ENCODE data around the gene CNTNAP2. TPM values are rescaled to one million over a fixed set of nuclear protein-coding genes. Genes with fewer than 3 reads are reported as not detected.
"Not testable (repeated sequence)": the region's sequence is repeated elsewhere in the genome, so short reads cannot be mapped to it uniquely, and the experiment has no call there.

Gene CNTNAP2
- polyA plus RNA-seq, 4 donors, result 0.54 to 10.1 (median 2.6) TPM

- no peak overlapping the region for H3K27ac ChIP-seq (ENCODE audit: low read depth in 1 of 3, low read length in 2 of 3)
- no peak overlapping the region for H3K4me3 ChIP-seq (ENCODE audit: low read depth in 1 of 3, low read length in 3 of 3)
- FAIRE-seq (no peak), DNase-seq (peak in 1 of 2 donors; percentile 80)
- H3K4me1 ChIP-seq (ENCODE audit: control insufficient read depth in 3 of 3, insufficient read depth in 2 of 3, low read depth in 1 of 3, low read length in 2 of 3), result peaks cover 3 to 10% (median 5%) of the 10 kb centered on the region in 3 donors
- 28 to 68% (median 48%) methylated on average over 6 of the region's 6 CpGs for WGBS, 3 donors
- no peaks in the 10 kb centered on the region for H3K36me3 ChIP-seq (ENCODE audit: control insufficient read depth in 3 of 3, insufficient read depth in 2 of 3, low read depth in 1 of 3, low read length in 3 of 3)
- H3K9me3 ChIP-seq (ENCODE audit: control insufficient read depth in 2 of 2, insufficient read depth in 1 of 2, low read depth in 1 of 2, low read length in 1 of 2), result peaks cover 0 to 28% of the 10 kb centered on the region in 2 donors
- H3K27me3 ChIP-seq (ENCODE audit: control insufficient read depth in 3 of 3, insufficient read depth in 3 of 3, low read length in 3 of 3), result no peaks in the 10 kb centered on the region
These were observed 2326.3 kb downstream of the CNTNAP2 start for GRCh38 chr7:148442933-148443332.

DNA sequence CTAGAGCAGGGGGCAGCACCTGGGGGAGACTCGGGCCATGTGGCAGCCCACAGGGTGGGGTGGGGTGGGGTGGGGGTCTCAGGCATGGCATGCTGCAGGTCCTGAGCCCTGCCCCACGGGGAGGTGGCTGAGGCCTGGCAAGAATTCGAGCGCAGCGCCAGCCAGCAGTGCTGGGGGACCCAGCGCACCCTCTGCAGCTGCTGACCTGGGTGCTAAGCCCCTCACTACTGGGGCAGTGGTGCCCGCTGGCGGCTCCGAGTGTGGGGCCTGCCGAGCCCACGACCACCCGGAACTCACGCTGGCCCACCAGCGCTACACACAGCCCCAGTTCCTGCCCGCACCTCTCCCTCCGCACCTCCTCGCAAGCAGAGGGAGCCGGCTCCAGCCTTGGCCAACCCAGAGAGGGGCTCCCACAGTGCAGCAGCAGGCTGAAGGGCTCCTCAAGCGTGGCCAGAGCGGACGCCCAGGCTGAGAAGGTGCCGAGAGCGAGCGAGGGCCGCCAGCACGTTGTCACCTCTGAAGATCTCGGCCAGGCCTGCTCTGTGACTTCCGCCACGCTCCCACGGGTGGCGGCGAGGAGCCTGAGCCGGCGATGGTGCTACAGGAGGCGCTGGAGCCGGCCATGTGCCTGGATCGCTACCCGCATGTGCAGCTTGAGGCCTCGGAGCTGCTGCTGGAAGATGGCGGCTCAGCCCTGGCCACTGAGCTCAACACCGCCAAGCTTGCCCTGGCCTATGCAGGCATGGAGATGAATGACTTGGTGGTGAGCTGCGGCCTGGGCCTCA, 2328.9 kb downstream of the CNTNAP2 start:
- H3K27me3 ChIP-seq (ENCODE audit: control insufficient read depth in 3 of 3, insufficient read depth in 3 of 3, low read length in 3 of 3), result no peaks in the 10 kb centered on the region
- H3K36me3 ChIP-seq (ENCODE audit: control insufficient read depth in 3 of 3, insufficient read depth in 2 of 3, low read depth in 1 of 3, low read length in 3 of 3), result no peaks in the 10 kb centered on the region
- WGBS, 3 donors, result 97 to 98% (median 98%) methylated on average over 37 to 42 of the region's 42 CpGs
- H3K4me1 ChIP-seq (ENCODE audit: control insufficient read depth in 3 of 3, insufficient read depth in 2 of 3, low read depth in 1 of 3, low read length in 2 of 3), result peaks cover 0 to 11% (median 4%) of the 10 kb centered on the region in 3 donors
- peaks cover 0 to 24% of the 10 kb centered on the region in 2 donors for H3K9me3 ChIP-seq (ENCODE audit: control insufficient read depth in 2 of 2, insufficient read depth in 1 of 2, low read depth in 1 of 2, low read length in 1 of 2)
- FAIRE-seq, result no peak
- H3K27ac ChIP-seq (ENCODE audit: low read depth in 1 of 3, low read length in 2 of 3), result no peak overlapping the region
- no peak for DNase-seq
- H3K4me3 ChIP-seq (ENCODE audit: low read depth in 1 of 3, low read length in 3 of 3), result no peak overlapping the region

DNA sequence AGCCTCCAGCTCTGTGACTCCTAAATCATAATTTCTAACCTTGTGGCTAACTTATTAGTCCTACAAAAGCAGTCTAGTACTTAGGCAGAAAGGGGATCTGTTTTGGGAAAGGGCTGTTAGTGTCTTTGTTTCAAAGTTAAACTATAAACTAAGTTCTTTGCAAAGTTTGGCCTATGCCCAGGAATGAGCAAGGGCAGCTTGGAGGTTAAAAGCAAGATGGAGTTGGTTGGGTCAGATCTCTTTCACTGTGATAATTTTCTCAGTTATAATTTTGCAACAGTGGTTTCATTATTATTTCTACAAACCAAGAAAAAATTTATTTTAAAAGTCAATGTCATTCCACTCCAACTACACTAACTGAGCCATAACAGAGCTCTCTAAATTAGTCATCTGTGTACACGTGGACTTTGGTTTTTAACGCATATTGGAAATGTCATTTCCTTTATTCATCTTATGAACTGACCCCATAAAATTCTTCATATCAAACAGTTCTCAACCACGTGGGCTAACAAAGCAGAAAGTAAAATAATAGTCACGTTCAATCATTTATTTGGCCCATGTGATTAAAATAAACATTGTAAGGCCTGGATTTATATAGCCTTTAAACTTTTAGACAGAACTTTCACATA, 2330.7 kb downstream of the CNTNAP2 start:
- Histone ChIP-seq H3K4me1 (ENCODE audit: control insufficient read depth in 3 of 3, insufficient read depth in 2 of 3, low read depth in 1 of 3, low read length in 2 of 3) (peaks cover 0 to 11% (median 4%) of the 10 kb centered on the region in 3 donors), H3K27me3 (ENCODE audit: control insufficient read depth in 3 of 3, insufficient read depth in 3 of 3, low read length in 3 of 3) (no peaks in the 10 kb centered on the region), H3K9me3 (ENCODE audit: control insufficient read depth in 2 of 2, insufficient read depth in 1 of 2, low read depth in 1 of 2, low read length in 1 of 2) (peaks cover 0 to 24% of the 10 kb centered on the region in 2 donors), H3K36me3 (ENCODE audit: control insufficient read depth in 3 of 3, insufficient read depth in 2 of 3, low read depth in 1 of 3, low read length in 3 of 3) (no peaks in the 10 kb centered on the region), H3K27ac (ENCODE audit: low read depth in 1 of 3, low read length in 2 of 3) (peak overlapping the region; percentile 34 to 67 (median 35)), H3K4me3 (ENCODE audit: low read depth in 1 of 3, low read length in 3 of 3) (no peak overlapping the region)
- WGBS, 3 donors, result 4 to 31% (median 16%) methylated on average over 4 of the region's 4 CpGs
- peak; percentile 74 to 94 for DNase-seq
- peak; percentile 95 for FAIRE-seq

DNA sequence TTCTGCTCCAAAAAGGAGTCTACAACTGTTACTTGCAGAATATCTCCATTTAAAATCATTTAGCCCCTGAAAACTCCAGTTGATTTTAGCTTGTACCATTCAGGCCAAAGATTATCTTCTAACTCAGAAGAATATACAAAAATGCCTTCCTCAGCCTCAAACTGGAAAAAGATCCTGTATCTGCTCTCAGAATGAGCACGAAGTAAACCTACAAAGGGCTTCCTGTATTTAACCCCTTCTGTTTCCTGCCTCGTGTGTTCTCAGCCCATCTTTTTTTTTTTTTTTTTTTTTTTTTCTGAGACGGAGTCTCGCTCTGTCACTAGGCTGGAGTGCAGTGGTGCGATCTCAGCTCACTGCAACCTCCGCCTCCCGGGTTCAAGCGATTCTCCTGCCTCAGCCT, 2334.9 kb downstream of the CNTNAP2 start:
- DNase-seq; H3K4me3 ChIP-seq (ENCODE audit: low read depth in 1 of 3, low read length in 3 of 3); H3K27me3 ChIP-seq (ENCODE audit: control insufficient read depth in 3 of 3, insufficient read depth in 3 of 3, low read length in 3 of 3); H3K36me3 ChIP-seq (ENCODE audit: control insufficient read depth in 3 of 3, insufficient read depth in 2 of 3, low read depth in 1 of 3, low read length in 3 of 3); H3K9me3 ChIP-seq (ENCODE audit: control insufficient read depth in 2 of 2, insufficient read depth in 1 of 2, low read depth in 1 of 2, low read length in 1 of 2); H3K27ac ChIP-seq (ENCODE audit: low read depth in 1 of 3, low read length in 2 of 3); FAIRE-seq: not testable (repeated sequence)
- WGBS, 3 donors, result 66 to 87% (median 80%) methylated on average over 5 to 8 of the region's 8 CpGs
- peaks cover 0 to 11% (median 2%) of the 10 kb centered on the region in 3 donors for H3K4me1 ChIP-seq (ENCODE audit: control insufficient read depth in 3 of 3, insufficient read depth in 2 of 3, low read depth in 1 of 3, low read length in 2 of 3)

DNA sequence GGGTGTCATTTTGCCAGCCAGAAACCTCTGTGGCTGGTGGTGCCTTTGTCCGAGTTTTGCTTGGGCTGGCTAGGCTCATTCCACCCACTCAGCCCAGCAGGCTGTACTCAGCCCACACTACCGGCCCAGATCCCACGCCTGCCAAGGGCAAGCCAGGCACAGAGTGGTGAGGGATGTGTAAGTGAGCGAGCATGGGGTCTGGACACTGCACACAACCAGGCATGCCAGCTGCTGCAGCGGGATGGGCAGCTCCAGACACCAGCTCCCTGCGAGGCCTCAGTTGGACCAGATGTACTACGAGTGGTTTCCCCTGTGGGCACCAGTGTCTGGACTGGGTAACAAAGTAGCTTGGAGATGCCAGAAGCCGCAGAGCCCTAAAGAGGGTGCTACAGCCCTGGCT, 2339.8 kb downstream of the CNTNAP2 start:
- FAIRE-seq (no peak), DNase-seq (no peak)
- 89 to 92% (median 91%) methylated on average over 8 of the region's 8 CpGs for WGBS, 3 donors

DNA sequence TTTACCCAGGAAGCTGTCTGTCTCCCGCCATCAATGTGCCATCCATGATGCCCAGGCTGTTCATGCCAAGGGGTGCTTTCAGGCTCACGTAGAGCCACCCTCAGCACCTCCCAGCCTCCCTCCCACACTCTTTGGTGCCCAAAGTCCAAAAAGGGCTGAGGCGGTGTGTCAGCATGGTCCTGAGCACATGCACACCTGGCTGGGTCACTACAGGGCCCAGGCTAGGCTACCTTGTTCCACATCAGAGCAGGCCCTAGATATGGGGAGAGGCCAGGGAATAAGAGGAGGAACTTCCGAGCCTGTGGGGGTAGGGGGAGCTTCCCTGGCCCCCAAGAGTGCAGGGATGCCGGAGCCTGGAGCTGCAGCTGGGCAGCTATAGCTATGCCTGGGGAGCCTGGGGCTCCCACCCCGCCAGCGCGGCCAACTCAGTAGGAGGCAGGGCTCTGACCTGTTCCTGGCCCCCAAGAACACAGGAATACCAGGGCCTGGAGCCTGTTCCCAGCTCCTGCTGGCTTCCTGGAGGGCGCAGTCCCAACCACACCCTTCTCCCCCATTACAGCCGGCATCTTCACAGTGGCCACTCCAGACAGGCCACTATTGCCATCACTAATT, 2340.8 kb downstream of the CNTNAP2 start:
- no peak overlapping the region for H3K27ac ChIP-seq (ENCODE audit: low read depth in 1 of 3, low read length in 2 of 3)
- FAIRE-seq (no peak), DNase-seq (peak in 1 of 2 donors; percentile 68)
- no peaks in the 10 kb centered on the region for H3K27me3 ChIP-seq (ENCODE audit: control insufficient read depth in 3 of 3, insufficient read depth in 3 of 3, low read length in 3 of 3)
- WGBS, 3 donors, result 76 to 85% (median 76%) methylated on average over 9 to 10 of the region's 10 CpGs
- H3K4me3 ChIP-seq (ENCODE audit: low read depth in 1 of 3, low read length in 3 of 3), result no peak overlapping the region
- peaks cover 0 to 2% (median 0%) of the 10 kb centered on the region in 3 donors for H3K4me1 ChIP-seq (ENCODE audit: control insufficient read depth in 3 of 3, insufficient read depth in 2 of 3, low read depth in 1 of 3, low read length in 2 of 3)
- H3K36me3 ChIP-seq (ENCODE audit: control insufficient read depth in 3 of 3, insufficient read depth in 2 of 3, low read depth in 1 of 3, low read length in 3 of 3), result no peaks in the 10 kb centered on the region
- peaks cover 0 to 2% of the 10 kb centered on the region in 2 donors for H3K9me3 ChIP-seq (ENCODE audit: control insufficient read depth in 2 of 2, insufficient read depth in 1 of 2, low read depth in 1 of 2, low read length in 1 of 2)

More for the DNA sequence above, 2339.8 kb downstream of the CNTNAP2 start:
- peaks cover 0 to 1% (median 0%) of the 10 kb centered on the region in 3 donors for H3K4me1 ChIP-seq (ENCODE audit: control insufficient read depth in 3 of 3, insufficient read depth in 2 of 3, low read depth in 1 of 3, low read length in 2 of 3)
- H3K4me3 ChIP-seq (ENCODE audit: low read depth in 1 of 3, low read length in 3 of 3), result no peak overlapping the region
- no peaks in the 10 kb centered on the region for H3K27me3 ChIP-seq (ENCODE audit: control insufficient read depth in 3 of 3, insufficient read depth in 3 of 3, low read length in 3 of 3)
- H3K9me3 ChIP-seq (ENCODE audit: control insufficient read depth in 2 of 2, insufficient read depth in 1 of 2, low read depth in 1 of 2, low read length in 1 of 2), result no peaks in the 10 kb centered on the region
- no peak overlapping the region for H3K27ac ChIP-seq (ENCODE audit: low read depth in 1 of 3, low read length in 2 of 3)
- no peaks in the 10 kb centered on the region for H3K36me3 ChIP-seq (ENCODE audit: control insufficient read depth in 3 of 3, insufficient read depth in 2 of 3, low read depth in 1 of 3, low read length in 3 of 3)

GRCh38 chr7:148458263-148458662, 2341.7 kb downstream of the CNTNAP2 start:
- Histone ChIP-seq H3K9me3 (ENCODE audit: control insufficient read depth in 2 of 2, insufficient read depth in 1 of 2, low read depth in 1 of 2, low read length in 1 of 2) (peaks cover 0 to 2% of the 10 kb centered on the region in 2 donors), H3K36me3 (ENCODE audit: control insufficient read depth in 3 of 3, insufficient read depth in 2 of 3, low read depth in 1 of 3, low read length in 3 of 3) (no peaks in the 10 kb centered on the region), H3K4me3 (ENCODE audit: low read depth in 1 of 3, low read length in 3 of 3) (no peak overlapping the region), H3K4me1 (ENCODE audit: control insufficient read depth in 3 of 3, insufficient read depth in 2 of 3, low read depth in 1 of 3, low read length in 2 of 3) (peaks cover 0 to 3% (median 0%) of the 10 kb centered on the region in 3 donors), H3K27me3 (ENCODE audit: control insufficient read depth in 3 of 3, insufficient read depth in 3 of 3, low read length in 3 of 3) (no peaks in the 10 kb centered on the region), H3K27ac (ENCODE audit: low read depth in 1 of 3, low read length in 2 of 3) (no peak overlapping the region)
- peak in 1 of 2 donors; percentile 13 for DNase-seq
- no peak for FAIRE-seq

DNA sequence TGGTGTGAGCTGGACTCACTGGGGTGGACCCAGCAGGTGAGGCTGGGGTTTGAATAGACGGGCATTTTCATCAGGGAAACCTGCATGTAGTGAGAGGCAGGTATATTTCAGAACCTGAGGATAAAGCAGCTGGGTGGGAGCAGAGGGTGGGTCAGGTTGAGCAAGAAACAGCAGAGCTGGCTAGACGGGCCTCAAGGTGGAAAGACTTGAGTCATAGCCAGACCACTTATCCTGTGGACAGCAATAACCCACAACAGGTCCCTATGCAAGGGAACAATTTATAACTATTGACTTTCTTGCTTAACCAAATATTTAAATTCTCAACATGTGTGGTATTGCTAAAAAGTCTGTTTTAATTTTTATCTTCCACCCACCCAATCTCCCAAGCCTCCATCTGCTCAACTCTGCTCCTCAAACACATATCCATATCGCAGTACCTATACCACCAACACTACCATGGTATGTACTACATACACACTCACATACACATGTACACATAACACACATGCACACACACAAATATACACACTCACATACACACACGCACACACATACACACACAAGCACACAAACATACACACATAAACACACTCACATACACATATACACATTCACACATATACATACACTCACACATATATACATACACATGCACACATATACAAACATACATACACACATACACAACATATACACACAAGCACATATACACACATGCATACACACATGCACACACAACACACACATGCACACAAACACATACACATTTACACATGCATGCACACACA, 2345.0 kb downstream of the CNTNAP2 start:
- H3K4me3 ChIP-seq (ENCODE audit: low read depth in 1 of 3, low read length in 3 of 3), result no peak overlapping the region
- WGBS, 3 donors, result 78 to 87% (median 85%) methylated on average over 4 of the region's 4 CpGs
- FAIRE-seq (no peak), DNase-seq (no peak)
- H3K27ac ChIP-seq (ENCODE audit: low read depth in 1 of 3, low read length in 2 of 3), result no peak overlapping the region
- peaks cover 0 to 2% of the 10 kb centered on the region in 2 donors for H3K9me3 ChIP-seq (ENCODE audit: control insufficient read depth in 2 of 2, insufficient read depth in 1 of 2, low read depth in 1 of 2, low read length in 1 of 2)
- no peaks in the 10 kb centered on the region for H3K36me3 ChIP-seq (ENCODE audit: control insufficient read depth in 3 of 3, insufficient read depth in 2 of 3, low read depth in 1 of 3, low read length in 3 of 3)
- no peaks in the 10 kb centered on the region for H3K27me3 ChIP-seq (ENCODE audit: control insufficient read depth in 3 of 3, insufficient read depth in 3 of 3, low read length in 3 of 3)
- H3K4me1 ChIP-seq (ENCODE audit: control insufficient read depth in 3 of 3, insufficient read depth in 2 of 3, low read depth in 1 of 3, low read length in 2 of 3), result peaks cover 0 to 10% (median 0%) of the 10 kb centered on the region in 3 donors

Data from small intestine (tissue), 7 donors.